GM23338 (cell line): Measurements from ENCODE around the gene CYYR1. TPM values are rescaled to one million over a fixed set of nuclear protein-coding genes. Genes with fewer than 3 reads are reported as not detected.

Experiments
- ATAC-seq: fragments of 200-7000 bp; cut with Tn5 transposase; 3 replicates; pipeline ENCODE4 v1.9.1; 2020
- DNase-seq: peaks from one replicate; pipeline ENCODE4 v3.0.0-alpha.2; 2015; ENCODE audit warnings: low spot score
- H2AFZ ChIP-seq: fragments of 200-600 bp; sonication (generic); 2 replicates; pipeline ENCODE4 v1.8.0; 2016; ENCODE audit warnings: antibody characterized with exemption, mild to moderate bottlenecking, moderate library complexity
- H3F3A ChIP-seq: fragments of 200-600 bp; sonication (generic); replicated peaks from 2 replicates; pipeline ENCODE4 v1.8.0; 2017; ENCODE audit warnings: antibody characterized with exemption, mixed run types, low read depth
- H3K27ac ChIP-seq: fragments of 200-600 bp; sonication (generic); 2 replicates; pipeline ENCODE4 v1.6.1; 2016; ENCODE audit warnings: low read depth
- H3K27me3 ChIP-seq: fragments of 200-600 bp; sonication (generic); 2 replicates; pipeline ENCODE4 v1.8.0; 2016; ENCODE audit warnings: mild to moderate bottlenecking, mixed run types, moderate library complexity; ENCODE audit not compliant: insufficient read depth
- H3K36me3 ChIP-seq: fragments of 200-600 bp; sonication (generic); 2 replicates; pipeline ENCODE4 v1.8.0; 2016; ENCODE audit warnings: mild to moderate bottlenecking; ENCODE audit not compliant: insufficient read depth
- H3K4me1 ChIP-seq: fragments of 200-600 bp; sonication (generic); 2 replicates; pipeline ENCODE4 v1.8.0; 2016; ENCODE audit warnings: mild to moderate bottlenecking, moderate library complexity; ENCODE audit not compliant: insufficient read depth
- H3K4me2 ChIP-seq: fragments of 200-600 bp; sonication (generic); 2 replicates; pipeline ENCODE4 v1.7.1; 2017; ENCODE audit warnings: mixed run types
- H3K4me3 ChIP-seq: fragments of 200-600 bp; sonication (generic); 2 replicates; pipeline ENCODE4 v1.6.1; 2016; ENCODE audit warnings: mixed run types
- H3K79me2 ChIP-seq: fragments of 200-600 bp; sonication (generic); replicated peaks from 2 replicates; pipeline ENCODE4 v1.8.0; 2017; ENCODE audit warnings: mild to moderate bottlenecking; ENCODE audit not compliant: insufficient read depth
- H3K9me2 ChIP-seq: fragments of 200-600 bp; sonication (generic); 2 replicates; pipeline ENCODE4 v1.8.0; 2017; ENCODE audit not compliant: insufficient read depth
- H4K20me1 ChIP-seq: fragments of 200-600 bp; sonication (generic); replicated peaks from 2 replicates; pipeline ENCODE4 v1.8.0; 2017; ENCODE audit warnings: mild to moderate bottlenecking; ENCODE audit not compliant: insufficient read depth
- H3K27ac Mint-ChIP-seq: 2 replicates; pipeline ENCODE4 v1.8.0; 2020; ENCODE audit warnings: inconsistent platforms, mild to moderate bottlenecking, moderate library complexity, mixed read lengths
- H3K27me3 Mint-ChIP-seq: 3 replicates; pipeline ENCODE4 v1.8.0; 2022; ENCODE audit warnings: low read depth, mild to moderate bottlenecking, moderate library complexity, mixed read lengths, inconsistent platforms; ENCODE audit not compliant: insufficient read depth, poor library complexity
- H3K36me3 Mint-ChIP-seq: 3 replicates; pipeline ENCODE4 v1.8.0; 2021; ENCODE audit warnings: low read depth, mild to moderate bottlenecking, inconsistent platforms, moderate library complexity, mixed read lengths
- H3K4me1 Mint-ChIP-seq: 3 replicates; pipeline ENCODE4 v1.8.0; 2020; ENCODE audit warnings: mild to moderate bottlenecking, inconsistent platforms, mixed read lengths
- H3K4me3 Mint-ChIP-seq: 3 replicates; pipeline ENCODE4 v1.8.0; 2021; ENCODE audit warnings: moderate library complexity, mild to moderate bottlenecking, inconsistent platforms, mixed read lengths
- H3K9me3 Mint-ChIP-seq: 3 replicates; pipeline ENCODE4 v1.8.0; 2020; ENCODE audit warnings: moderate library complexity, mild to moderate bottlenecking, inconsistent platforms, mixed read lengths
- CREB1 ChIP-seq: fragments of 250-450 bp; sonication (Bioruptor Pico); IDR thresholded peaks from 2 replicates; pipeline ENCODE4 v1.5.0; 2020; ENCODE audit warnings: low read depth, mild to moderate bottlenecking, moderate library complexity
- EZH2 ChIP-seq: fragments of 200-600 bp; sonication (generic); IDR thresholded peaks from one replicate; pipeline ENCODE4 v1.8.0; 2017; ENCODE audit warnings: antibody characterized with exemption, mild to moderate bottlenecking, low read depth; ENCODE audit not compliant: unreplicated experiment
- EZH2phosphoT487 ChIP-seq: fragments of 200-600 bp; sonication (generic); IDR thresholded peaks from one replicate; pipeline ENCODE4 v1.8.1; 2018; ENCODE audit warnings: antibody characterized with exemption; ENCODE audit not compliant: unreplicated experiment
- JUNB ChIP-seq: IDR thresholded peaks from one replicate; pipeline ENCODE4 v1.6.1; 2016; ENCODE audit warnings: antibody characterized with exemption; ENCODE audit not compliant: unreplicated experiment
- NANOG ChIP-seq: IDR thresholded peaks from 2 replicates; pipeline ENCODE4 v1.6.1; 2016; ENCODE audit warnings: antibody characterized with exemption, borderline replicate concordance
- POLR2AphosphoS5 ChIP-seq: IDR thresholded peaks from 2 replicates; pipeline ENCODE4 v1.6.1; 2016; ENCODE audit warnings: antibody characterized with exemption, low read depth
- STAT1 ChIP-seq: IDR thresholded peaks from one replicate; pipeline ENCODE4 v1.6.1; 2016; ENCODE audit warnings: antibody characterized with exemption; ENCODE audit not compliant: unreplicated experiment
- ZNF114 ChIP-seq: fragments of 250-450 bp; sonication (Bioruptor Pico); IDR thresholded peaks from 2 replicates; pipeline ENCODE4 v1.5.0; 2020; ENCODE audit warnings: mild to moderate bottlenecking, moderate library complexity
- ZNF331 ChIP-seq: fragments of 250-450 bp; sonication (Bioruptor Pico); IDR thresholded peaks from 2 replicates; pipeline ENCODE4 v1.5.0; 2020; ENCODE audit warnings: low read depth, mild to moderate bottlenecking, moderate library complexity
- polyA plus RNA-seq: library from polyadenylated mRNA; unstranded; fragments of >200 nt; fragmentation: Nextera tagmentation; extraction: Ambion mirVana; gene quantifications from 2 replicates; pipeline ENCODE4 v1.2.1, GENCODE V29; 2016
- total RNA-seq: library from RNA; depleted of rRNA; stranded (reverse); fragments of >200 nt; shearing (Covaris generic); gene quantifications from 2 replicates; pipeline ENCODE4 v1.2.3, GENCODE V29; 2014
- TF ChIP-seq, protein P1 (sequence below), 2 experiments: fragments of 200-600 bp in 1 of 2; sonication (generic) in 1 of 2; conservative IDR thresholded peaks; 2 replicates each; pipeline versions ENCODE4 v1.5.1 to v1.6.1; 2016 to 2017; ENCODE audit warnings: antibody characterized with exemption in 2 of 2, low read depth in 2 of 2, mild to moderate bottlenecking in 2 of 2, moderate library complexity in 1 of 2
- TF ChIP-seq, protein P2 (sequence below): IDR thresholded peaks from 2 replicates; pipeline ENCODE4 v1.6.1; 2016; ENCODE audit warnings: antibody characterized with exemption
- TF ChIP-seq, protein P3 (sequence below): fragments of 250-450 bp; sonication (Bioruptor Pico); IDR thresholded peaks from 2 replicates; pipeline ENCODE4 v1.5.0; 2020; ENCODE audit warnings: mild to moderate bottlenecking, moderate library complexity

Gene CYYR1
- total and polyA plus RNA-seq, 2 experiments from 2014 or later, result 23.8 to 25.4 TPM

DNA sequence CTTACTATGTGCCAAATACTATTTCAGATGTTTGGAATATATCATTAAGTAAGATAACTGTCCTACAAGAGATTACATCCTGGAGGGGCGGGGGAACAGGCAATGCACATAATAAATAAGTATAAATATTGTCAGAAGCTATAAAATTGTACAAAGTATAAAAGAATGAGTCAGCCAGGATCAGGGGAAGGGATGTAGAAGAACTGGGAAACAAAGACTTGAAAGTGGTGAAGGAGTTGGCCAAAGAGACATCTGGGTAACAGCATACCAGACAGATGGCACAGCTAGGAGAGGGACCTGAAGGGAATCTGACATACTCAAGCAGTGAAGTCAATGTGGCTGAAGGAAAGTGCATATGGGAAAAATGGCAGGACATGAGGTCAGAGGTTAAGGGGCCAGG lies 53.9 kb downstream of the CYYR1 start (continued):
- TF ChIP-seq, protein P1, sequence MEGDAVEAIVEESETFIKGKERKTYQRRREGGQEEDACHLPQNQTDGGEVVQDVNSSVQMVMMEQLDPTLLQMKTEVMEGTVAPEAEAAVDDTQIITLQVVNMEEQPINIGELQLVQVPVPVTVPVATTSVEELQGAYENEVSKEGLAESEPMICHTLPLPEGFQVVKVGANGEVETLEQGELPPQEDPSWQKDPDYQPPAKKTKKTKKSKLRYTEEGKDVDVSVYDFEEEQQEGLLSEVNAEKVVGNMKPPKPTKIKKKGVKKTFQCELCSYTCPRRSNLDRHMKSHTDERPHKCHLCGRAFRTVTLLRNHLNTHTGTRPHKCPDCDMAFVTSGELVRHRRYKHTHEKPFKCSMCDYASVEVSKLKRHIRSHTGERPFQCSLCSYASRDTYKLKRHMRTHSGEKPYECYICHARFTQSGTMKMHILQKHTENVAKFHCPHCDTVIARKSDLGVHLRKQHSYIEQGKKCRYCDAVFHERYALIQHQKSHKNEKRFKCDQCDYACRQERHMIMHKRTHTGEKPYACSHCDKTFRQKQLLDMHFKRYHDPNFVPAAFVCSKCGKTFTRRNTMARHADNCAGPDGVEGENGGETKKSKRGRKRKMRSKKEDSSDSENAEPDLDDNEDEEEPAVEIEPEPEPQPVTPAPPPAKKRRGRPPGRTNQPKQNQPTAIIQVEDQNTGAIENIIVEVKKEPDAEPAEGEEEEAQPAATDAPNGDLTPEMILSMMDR (conservative IDR thresholded peaks at IDR 0.05; ENCODE audit: low read depth in 2 of 2), result no peak
- TF ChIP-seq POLR2AphosphoS5 (no peak), EZH2 (no peak), NANOG (no peak), ZNF114 (no peak), EZH2phosphoT487 (no peak), CREB1 (CRISPR knock-in tag) (no peak), ZNF331 (no peak), STAT1 (no peak), JUNB (no peak)
- TF ChIP-seq, protein P2, sequence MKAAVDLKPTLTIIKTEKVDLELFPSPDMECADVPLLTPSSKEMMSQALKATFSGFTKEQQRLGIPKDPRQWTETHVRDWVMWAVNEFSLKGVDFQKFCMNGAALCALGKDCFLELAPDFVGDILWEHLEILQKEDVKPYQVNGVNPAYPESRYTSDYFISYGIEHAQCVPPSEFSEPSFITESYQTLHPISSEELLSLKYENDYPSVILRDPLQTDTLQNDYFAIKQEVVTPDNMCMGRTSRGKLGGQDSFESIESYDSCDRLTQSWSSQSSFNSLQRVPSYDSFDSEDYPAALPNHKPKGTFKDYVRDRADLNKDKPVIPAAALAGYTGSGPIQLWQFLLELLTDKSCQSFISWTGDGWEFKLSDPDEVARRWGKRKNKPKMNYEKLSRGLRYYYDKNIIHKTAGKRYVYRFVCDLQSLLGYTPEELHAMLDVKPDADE, result no peak

DNA sequence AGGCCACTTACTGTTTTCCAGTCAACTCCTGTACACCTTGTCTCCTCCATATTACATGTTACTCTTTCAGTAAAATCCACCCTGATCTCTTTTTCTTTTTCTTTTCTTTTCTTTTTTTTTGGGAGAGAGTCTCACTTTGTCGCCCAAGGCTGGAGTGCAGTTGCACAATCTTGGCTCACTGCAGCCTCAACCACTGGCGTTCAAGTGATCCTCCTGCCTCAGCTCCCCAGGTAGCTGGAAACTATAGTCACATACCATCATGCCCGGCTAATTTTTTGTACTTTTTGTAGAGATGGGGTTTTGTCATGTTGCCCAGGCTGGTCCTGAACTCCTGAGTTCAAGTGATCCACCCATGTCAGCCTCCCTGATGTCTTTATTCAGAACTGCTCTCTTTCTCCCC lies 57.8 kb downstream of the CYYR1 start:
- Mint-ChIP-seq H3K9me3 (peaks cover 11% of the 10 kb centered on the region), H3K36me3 (peaks cover 22% of the 10 kb centered on the region), H3K27ac (no peak overlapping the region), H3K4me3 (no peak overlapping the region), H3K4me1 (peaks cover 17% of the 10 kb centered on the region; the same call in 2 of the 3 replicates), H3K27me3 (no peaks in the 10 kb centered on the region)
- no peaks in the 10 kb centered on the region for H3K9me2 ChIP-seq
- H3K27ac ChIP-seq, result no peak overlapping the region
- H3K4me2 ChIP-seq, result no peak overlapping the region
- H3K4me3 ChIP-seq, result no peak overlapping the region
- no peaks in the 10 kb centered on the region for H3F3A ChIP-seq
- no peaks in the 10 kb centered on the region for H3K27me3 ChIP-seq
- DNase-seq (no peak), ATAC-seq (no peak)
- H2AFZ ChIP-seq, result no peak overlapping the region
- H3K79me2 ChIP-seq, result no peaks in the 10 kb centered on the region
- peaks cover 13% of the 10 kb centered on the region for H3K4me1 ChIP-seq
- no peaks in the 10 kb centered on the region; the same call in 1 of the 2 replicates for H4K20me1 ChIP-seq
- peaks cover 4% of the 10 kb centered on the region; the same call in 1 of the 2 replicates for H3K36me3 ChIP-seq
- TF ChIP-seq, protein P1 (conservative IDR thresholded peaks at IDR 0.05; ENCODE audit: low read depth in 2 of 2), result no peak
- TF ChIP-seq, protein P2, result no peak
- TF ChIP-seq POLR2AphosphoS5, result no peak
- TF ChIP-seq ZNF114, result no peak
- TF ChIP-seq, protein P3, sequence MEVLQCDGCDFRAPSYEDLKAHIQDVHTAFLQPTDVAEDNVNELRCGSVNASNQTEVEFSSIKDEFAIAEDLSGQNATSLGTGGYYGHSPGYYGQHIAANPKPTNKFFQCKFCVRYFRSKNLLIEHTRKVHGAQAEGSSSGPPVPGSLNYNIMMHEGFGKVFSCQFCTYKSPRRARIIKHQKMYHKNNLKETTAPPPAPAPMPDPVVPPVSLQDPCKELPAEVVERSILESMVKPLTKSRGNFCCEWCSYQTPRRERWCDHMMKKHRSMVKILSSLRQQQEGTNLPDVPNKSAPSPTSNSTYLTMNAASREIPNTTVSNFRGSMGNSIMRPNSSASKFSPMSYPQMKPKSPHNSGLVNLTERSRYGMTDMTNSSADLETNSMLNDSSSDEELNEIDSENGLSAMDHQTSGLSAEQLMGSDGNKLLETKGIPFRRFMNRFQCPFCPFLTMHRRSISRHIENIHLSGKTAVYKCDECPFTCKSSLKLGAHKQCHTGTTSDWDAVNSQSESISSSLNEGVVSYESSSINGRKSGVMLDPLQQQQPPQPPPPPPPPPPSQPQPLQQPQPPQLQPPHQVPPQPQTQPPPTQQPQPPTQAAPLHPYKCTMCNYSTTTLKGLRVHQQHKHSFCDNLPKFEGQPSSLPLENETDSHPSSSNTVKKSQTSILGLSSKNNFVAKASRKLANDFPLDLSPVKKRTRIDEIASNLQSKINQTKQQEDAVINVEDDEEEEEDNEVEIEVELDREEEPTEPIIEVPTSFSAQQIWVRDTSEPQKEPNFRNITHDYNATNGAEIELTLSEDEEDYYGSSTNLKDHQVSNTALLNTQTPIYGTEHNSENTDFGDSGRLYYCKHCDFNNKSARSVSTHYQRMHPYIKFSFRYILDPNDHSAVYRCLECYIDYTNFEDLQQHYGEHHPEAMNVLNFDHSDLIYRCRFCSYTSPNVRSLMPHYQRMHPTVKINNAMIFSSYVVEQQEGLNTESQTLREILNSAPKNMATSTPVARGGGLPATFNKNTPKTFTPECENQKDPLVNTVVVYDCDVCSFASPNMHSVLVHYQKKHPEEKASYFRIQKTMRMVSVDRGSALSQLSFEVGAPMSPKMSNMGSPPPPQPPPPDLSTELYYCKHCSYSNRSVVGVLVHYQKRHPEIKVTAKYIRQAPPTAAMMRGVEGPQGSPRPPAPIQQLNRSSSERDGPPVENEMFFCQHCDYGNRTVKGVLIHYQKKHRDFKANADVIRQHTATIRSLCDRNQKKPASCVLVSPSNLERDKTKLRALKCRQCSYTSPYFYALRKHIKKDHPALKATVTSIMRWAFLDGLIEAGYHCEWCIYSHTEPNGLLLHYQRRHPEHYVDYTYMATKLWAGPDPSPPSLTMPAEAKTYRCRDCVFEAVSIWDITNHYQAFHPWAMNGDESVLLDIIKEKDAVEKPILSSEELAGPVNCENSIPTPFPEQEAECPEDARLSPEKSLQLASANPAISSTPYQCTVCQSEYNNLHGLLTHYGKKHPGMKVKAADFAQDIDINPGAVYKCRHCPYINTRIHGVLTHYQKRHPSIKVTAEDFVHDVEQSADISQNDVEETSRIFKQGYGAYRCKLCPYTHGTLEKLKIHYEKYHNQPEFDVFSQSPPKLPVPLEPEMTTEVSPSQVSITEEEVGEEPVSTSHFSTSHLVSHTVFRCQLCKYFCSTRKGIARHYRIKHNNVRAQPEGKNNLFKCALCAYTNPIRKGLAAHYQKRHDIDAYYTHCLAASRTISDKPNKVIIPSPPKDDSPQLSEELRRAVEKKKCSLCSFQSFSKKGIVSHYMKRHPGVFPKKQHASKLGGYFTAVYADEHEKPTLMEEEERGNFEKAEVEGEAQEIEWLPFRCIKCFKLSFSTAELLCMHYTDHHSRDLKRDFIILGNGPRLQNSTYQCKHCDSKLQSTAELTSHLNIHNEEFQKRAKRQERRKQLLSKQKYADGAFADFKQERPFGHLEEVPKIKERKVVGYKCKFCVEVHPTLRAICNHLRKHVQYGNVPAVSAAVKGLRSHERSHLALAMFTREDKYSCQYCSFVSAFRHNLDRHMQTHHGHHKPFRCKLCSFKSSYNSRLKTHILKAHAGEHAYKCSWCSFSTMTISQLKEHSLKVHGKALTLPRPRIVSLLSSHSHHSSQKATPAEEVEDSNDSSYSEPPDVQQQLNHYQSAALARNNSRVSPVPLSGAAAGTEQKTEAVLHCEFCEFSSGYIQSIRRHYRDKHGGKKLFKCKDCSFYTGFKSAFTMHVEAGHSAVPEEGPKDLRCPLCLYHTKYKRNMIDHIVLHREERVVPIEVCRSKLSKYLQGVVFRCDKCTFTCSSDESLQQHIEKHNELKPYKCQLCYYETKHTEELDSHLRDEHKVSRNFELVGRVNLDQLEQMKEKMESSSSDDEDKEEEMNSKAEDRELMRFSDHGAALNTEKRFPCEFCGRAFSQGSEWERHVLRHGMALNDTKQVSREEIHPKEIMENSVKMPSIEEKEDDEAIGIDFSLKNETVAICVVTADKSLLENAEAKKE (CRISPR knock-in tag), result no peak
- no peak for TF ChIP-seq NANOG
- no peak for TF ChIP-seq ZNF331
- no peak for TF ChIP-seq EZH2phosphoT487
